Activated CD4-positive, alpha-beta T cell treated with anti-CD3 and anti-CD28 coated beads for 4 hours (primary cell): Measurements from ENCODE around the gene TXNDC5.
"Not testable (repeated sequence)": the region's sequence is repeated elsewhere in the genome, so short reads cannot be mapped to it uniquely, and the experiment has no call there.

Source experiments
- DNase-seq, 2 donors: peaks; one replicate each; pipeline ENCODE4 v3.0.0-alpha.2; 2020

TXNDC5 gene

DNA sequence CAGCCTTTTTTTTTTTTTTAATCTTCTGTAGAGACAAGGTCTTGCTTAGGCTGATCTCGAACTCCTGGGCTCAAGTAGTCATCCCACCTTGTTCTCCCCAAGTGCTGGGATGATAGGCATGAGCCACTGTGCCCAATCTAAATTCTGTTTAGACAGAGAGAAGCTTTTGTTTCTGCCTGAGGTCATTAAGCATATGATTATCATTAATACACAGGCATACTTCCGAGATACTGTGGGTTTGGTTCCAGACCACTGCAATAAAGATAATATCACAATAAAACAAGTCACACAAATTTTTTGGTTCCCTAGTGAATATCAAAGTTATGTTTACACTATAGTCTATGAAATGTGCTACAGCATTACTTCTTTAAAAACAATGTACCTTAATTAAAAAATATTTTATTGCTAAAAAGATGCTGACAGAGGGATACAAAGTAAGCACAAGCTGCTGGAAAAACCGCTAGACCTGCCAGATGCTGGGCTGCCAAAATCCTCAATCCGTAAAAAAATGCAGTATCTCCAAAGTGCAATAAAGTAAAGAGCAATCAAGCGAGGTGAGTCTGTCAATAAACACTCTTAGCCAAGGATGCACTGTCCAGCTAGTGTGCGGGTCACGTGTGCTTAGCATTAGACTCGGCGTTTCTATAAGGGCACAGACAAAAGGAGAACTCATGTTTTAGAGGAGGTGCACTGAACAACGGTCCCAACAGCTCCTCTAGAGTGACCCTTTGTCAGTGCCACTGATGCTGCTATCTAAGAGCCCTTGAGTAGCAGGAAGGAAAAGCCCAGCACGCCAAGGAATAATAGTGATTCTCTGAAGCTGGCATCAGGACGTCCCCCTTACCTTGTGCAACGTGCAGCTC, 16.1 kb downstream of the TXNDC5 start:
- DNase-seq, result no peak

DNA sequence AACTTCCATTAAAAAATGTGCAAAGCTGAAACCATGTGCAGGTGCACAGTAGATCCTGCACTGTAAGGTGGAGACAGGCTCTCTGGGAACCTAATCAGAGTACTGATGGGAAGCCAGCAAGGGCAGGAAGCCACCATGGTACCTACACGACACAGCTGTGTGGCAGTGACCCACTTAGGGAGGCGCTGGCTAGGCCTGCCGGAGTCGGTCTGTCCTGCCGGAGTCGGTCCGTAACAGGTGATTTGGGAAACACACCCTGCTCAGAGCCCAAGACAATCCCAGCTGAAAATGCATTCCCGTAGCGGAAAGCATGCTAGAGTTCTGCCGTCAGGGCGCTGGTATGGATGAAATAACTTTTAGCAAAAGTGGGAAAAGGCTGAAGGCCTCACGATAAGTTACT, 17.2 kb downstream of the TXNDC5 start:
- DNase-seq, result no peak

DNA sequence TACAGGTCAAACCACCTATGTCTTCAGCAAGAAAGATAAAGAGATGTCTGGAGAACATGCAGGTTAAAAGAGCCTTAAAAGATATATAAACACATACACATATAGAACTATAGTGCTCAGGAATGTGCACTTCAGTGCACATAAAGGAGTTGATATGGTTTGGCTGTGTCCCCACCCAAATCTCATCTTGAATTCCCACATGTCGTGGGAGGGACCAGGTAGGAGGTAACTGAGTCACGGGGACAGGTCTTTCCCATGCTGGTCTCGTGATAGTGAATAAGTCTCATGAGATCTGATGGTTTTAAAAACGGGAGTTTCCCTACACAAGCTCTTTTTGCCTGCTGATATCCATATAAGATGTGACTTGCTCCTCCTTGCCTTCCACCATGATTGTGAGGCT, 18.2 kb downstream of the TXNDC5 start:
- not testable (repeated sequence) for DNase-seq

DNA sequence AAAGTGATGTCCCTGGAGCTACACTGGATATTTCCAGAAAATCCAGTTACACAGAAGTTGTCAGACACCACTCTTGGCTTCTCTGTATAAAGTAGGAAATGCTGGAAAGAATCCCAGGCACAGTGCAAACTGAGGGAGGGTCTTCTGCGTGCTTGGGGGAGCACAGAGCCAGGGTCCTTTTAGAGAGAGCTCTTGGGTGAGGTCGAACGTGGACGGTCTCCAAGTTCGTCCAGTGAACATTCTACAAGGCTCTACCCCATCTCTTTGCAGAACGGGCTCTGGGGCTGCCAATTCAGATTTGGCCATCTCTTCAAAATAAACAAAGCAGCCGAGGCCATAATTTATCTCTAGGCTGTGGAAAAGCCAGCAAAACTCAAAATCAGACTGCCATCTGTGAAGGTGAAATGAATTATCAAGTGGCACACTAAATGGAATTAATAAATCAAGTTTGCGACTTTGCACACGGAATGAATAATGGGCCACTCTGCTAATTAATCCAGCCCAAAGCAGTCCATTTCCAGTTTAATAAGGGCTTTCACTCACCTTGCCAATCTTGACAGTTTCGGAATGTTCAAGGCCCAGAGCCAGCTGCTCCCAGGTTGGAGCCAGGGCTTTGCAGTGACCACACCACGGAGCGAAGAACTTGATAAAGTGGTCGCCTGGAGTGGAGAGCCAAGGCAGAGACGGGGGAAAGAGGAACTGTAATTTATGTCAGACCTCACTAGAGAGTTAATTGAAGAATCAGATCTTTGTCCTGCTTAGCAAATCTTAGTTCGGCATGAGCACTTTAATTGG, 19.3 kb downstream of the TXNDC5 start:
- DNase-seq, result no peak

DNA sequence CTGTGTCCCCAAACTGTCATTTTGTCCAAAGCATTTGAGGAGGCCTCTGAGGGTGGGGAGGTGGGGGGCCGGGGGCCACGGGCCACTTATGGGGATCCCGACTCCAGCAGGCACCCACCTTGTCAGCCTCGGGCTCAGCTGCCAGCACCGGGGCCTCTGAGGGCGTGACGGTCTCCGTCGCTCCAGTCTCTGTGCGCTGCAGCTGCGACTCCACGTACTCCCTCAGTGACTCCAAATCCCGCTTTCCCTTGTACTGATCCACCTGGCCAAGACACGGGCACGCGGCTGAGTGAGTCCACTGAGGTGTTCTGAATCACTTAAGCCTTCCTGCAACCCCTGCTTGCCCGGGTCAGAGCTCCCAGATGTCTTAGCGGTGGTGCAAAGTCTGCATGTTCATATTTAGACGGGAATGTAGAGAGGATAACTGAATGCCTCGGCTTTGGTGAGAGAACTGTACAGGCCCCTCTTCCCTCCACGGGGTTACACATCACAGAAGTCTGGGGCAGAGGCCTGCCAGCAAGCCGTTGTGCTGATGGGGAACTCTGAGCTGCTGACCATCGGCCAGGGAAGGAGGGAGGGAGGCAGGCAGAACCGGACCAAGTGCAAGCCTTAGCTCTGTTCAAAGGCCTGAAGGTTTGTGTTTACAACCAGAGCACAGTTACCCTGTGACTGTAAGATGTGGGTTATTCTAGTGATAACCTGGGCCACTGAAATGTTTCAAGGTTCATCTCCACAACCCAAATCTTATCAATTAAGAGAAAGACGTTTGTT, 21.8 kb downstream of the TXNDC5 start:
- DNase-seq, result no peak

DNA sequence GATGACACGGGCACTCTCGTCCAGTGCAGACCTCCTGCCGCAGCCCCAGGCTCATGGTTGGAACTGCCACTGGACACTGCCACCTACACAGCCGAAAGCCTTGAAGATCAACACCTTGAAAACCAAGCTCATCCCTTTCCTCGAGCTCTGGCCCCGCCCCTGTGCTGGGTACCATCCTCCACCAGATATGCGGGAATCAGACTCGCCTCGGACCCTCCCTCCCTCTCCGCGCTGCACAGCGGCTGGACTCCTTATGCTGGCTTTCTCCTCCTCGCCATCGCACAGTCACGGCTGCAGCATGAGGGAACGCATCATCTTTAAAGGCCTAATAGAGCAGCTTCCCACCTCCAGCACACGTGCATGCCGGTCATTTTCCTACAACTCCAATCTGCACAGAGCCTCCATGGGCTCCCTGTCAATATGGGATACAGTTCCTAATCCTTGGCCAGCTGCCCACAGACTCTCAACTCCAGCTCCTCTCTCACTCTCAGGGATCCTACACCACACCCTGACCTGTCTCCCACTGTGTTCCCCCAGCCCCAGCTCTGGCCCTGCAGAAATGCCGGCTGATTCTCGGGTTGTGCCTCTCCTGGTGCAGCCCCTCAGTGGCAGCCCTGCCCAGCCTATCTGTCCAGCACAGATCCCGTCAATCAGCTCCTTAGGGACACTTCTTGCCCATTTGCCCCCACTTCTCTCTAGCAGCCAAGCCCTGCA, 23.2 kb downstream of the TXNDC5 start:
- no peak for DNase-seq

DNA sequence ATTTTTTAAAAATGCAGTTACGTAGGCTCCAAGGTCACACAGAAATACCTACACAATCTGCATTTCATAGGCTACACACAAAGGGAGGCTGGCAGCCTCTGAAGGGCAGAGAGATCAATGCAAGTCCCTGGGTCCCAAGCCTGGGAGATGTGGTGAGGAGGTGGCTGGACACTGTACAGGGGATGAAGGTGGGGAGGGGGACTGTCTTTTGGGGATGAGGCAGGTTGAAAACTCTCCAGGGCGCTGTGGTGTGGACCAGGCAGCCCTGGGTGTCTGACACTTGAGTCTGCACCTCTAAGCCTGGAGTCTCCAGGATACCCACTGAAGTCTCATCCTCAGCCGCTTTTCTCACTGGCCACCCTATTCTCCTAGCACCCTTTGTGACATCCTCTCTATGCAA, 24.5 kb downstream of the TXNDC5 start:
- DNase-seq, result no peak

DNA sequence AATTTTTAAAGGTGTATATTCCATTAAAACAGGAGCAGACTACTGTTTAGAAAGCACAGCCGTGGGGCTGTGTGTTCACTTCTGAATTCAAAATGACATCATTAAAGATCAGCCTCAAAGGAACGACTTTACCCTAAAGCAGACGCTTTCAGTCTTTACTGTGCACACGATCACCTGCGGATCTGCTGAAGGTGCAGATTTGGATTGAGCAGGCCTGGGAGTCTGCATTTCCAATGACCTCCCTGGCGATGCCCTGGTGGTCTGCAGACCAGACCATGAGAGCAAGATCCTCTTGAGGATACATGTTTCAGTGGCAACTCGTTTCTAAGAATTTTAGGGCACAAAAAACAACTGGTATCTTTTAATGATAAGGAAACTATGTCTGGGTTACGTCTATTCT, 27.2 kb downstream of the TXNDC5 start:
- DNase-seq, result no peak

DNA sequence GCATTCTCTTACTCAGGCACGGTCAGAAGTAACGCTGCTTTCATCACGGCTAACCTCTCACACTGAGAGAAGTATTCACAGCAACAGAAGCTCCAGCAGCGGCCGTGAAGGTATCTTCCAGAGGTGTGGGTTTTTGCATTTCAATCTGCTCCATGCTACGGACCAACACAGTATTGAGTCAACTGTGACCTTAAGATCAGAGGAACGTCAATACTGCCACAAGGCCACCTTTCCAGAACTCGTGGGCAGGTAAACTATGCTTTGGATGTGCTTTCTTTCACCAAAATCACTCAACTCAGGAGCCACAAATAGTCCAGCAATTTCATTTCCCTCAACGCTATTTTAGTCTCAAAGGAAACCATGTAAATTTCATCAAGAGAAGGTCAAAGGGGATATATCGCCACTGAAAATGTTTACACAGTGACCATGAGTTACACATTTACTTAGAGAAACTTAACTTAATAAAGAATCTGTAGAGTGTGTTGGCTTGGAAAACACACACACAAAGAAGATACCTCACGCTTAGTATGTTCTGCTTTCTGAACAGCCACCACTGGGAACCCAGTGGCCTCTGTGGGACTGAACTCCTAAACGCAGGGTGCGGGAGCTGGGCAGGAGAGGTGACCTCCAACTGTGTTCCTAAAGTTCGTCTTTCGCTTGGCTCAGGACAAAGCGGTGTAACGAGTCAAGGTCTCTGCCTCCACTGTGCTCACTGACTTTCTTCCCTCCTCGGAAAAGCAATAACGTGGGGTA, 27.9 kb downstream of the TXNDC5 start:
- no peak for DNase-seq

DNA sequence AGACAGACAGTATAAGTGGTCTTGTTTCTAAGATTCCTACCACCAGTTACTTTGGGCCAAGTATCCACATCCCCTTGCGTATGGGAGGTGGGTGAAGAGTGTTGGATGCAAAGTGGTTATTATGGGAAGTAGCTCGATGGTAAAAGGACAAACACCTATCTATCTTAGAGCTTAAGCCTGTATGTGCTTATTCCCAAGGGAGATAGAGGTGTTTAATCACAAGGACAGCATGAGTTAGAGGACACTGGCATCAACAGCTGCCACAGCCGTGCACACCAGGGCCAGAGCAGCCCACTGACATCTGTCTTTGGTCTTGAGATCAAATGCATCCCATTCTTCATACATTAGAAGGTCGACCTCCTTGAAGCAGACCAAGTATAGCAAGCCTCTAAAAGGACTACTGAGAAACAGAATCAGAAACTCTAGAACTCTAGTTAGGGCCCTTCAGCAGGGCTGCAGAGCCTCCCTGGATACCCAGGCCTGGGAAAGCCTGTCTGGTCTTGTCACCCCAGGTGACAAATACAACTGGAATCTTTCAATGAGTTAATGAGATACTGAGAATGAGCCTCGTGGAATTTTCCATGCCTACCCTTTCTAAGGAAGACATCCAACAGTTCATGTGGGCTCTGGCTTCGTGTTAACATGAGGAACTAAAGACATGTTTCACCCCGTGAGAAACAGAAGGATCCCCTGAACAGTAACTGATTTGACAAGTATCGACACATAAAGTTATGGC, 28.7 kb downstream of the TXNDC5 start:
- DNase-seq, result no peak

DNA sequence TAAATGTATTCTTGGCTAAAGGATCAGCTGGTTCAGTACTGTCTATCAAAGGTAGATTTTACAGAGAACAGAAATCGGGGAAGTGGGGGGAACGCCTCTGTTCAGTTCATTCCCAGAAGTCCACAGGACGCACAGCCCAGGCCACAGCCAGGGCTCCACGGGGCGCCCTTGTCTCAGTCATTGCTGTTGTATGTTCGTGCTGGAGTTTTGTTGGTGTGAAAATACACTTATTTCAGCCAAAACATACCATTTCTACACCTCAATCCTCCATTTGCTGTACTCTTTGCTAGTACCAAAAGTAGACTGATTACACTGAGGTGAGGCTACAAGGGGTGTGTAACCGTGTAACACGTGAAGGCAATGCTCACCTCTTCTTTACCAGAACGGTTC, 29.9 kb downstream of the TXNDC5 start:
- DNase-seq, result no peak

DNA sequence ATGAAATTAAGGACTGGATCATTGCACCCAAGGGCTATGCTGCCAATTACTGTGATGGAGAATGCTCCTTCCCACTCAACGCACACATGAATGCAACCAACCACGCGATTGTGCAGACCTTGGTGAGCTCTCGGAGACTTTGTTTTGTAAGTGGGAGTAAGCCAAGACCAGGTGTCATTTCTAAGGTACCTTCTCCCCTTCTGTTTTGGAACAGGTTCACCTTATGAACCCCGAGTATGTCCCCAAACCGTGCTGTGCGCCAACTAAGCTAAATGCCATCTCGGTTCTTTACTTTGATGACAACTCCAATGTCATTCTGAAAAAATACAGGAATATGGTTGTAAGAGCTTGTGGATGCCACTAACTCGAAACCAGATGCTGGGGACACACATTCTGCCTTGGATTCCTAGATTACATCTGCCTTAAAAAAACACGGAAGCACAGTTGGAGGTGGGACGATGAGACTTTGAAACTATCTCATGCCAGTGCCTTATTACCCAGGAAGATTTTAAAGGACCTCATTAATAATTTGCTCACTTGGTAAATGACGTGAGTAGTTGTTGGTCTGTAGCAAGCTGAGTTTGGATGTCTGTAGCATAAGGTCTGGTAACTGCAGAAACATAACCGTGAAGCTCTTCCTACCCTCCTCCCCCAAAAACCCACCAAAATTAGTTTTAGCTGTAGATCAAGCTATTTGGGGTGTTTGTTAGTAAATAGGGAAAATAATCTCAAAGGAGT, 30.4 kb downstream of the TXNDC5 start:
- DNase-seq, result no peak

DNA sequence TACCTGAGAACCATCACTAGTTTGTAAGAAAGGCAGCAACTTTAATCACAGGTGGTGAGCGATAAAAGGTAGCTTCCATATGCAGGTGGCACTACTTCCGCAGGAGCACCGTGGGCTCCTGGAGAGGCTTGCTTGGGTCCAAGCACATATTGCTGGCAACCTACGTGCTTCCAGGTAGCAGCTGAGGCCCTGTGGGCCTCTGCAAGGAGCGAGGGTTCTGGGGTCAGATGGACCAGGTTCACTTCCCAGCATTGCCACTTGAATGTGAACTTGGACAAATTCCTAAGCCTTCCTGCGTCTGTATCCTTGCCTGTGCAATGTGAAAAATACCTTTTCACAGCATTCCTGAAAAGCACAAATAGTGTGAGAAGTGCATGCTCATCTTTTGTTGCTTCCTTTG, 31.0 kb downstream of the TXNDC5 start:
- no peak for DNase-seq

DNA sequence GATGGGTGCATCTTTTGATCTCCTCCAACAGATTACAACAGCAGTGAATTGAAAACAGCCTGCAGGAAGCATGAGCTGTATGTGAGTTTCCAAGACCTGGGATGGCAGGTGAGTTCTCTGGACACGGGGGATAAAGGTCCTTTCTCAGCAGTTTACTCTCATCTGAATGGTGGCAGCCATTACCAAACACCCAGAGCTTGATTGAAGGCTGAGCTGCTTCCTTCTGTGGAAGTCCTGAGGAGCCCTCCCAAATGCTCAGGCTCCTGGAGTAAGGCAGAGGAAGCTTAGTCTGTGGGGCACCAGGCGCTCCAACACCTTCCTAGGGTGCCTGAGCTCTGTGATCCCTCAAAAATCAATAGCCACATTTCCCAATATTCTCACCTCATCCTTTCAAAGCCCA, 31.5 kb downstream of the TXNDC5 start:
- no peak for DNase-seq

DNA sequence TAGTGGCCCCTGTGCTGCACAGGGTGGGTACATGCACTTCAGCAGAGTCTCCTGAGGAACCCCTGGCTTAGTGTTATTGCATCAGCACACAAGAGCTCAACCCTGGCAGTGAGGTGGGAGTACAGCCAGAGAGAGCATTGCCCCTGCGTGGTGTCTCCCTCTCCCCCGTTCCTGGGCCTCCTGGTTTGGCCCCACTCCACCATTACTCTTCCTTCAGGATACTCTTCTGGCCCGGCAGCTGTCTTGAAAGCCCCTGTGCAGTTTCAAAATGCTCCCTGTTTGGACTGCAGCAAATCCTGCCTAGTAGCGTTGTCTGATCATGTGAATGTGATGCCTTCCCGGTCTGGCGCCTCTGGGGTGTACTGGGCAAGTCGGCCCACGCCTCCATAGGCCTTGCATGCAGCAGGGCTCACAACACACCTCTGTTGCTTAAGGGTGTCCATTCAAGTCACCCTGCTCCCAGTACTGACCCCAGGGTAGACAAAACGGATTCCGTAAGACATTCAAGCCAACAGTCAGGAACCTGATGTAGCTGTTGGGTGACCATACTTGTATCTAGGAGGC, 32.1 kb downstream of the TXNDC5 start:
- DNase-seq, result no peak

DNA sequence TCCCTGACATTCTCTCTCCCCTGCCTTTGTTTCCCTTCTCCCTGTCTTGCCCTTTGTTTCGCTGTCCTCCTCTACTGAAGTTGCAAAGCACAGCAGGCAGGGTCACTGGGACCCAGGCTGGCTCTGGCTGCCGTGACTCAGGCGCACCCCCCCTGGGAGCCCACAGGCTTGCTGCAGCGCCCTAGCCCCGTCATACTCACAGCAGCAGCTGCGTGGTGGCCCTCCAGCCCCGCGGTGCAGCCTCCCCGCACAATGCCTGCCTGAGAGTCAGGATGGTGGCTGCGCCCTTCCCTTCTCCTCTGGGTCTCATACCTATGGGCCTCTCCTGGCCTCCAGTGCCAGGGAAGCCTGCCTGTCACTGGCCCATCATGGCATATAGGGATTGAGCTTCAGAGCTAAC, 41.7 kb downstream of the TXNDC5 start:
- no peak for DNase-seq

DNA sequence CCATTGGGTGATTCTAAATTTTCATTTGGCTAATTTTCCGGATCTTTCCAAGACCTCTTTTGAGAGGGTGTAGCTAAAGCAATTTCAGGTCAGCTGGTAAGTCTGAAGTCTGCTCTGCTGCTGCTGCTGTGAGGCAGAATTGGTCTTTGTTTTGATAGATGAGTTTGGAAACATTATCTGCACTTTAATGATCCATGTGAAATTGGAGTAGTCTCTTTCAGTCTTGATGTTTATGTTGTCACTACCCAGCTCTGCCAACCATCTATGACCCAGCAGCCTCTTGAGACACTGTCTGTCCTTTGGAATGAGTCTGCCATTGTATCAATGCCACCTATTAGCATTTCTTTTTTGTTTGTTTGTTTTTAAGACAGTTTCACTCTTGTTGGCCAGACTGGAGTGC, 44.1 kb downstream of the TXNDC5 start:
- no peak for DNase-seq

DNA sequence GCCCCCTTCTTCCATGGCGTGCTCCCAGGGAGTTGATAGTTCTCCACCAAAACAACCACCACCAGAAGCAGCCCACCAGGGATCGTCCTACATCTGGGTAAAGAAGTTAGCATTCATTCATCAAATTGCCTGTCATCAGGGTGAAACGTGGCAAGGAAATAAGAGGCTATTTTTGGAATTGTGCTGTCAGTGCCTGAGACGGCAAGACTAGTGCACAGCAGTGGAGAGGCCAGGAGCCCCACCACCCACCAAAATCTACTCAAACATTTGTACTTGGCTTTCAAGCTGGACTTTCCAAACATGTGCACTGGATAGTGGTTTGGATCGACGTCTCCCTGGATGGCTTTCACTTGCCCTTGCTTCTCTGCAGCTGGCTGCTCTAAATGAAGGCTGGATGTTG, 44.8 kb downstream of the TXNDC5 start:
- DNase-seq, result no peak

DNA sequence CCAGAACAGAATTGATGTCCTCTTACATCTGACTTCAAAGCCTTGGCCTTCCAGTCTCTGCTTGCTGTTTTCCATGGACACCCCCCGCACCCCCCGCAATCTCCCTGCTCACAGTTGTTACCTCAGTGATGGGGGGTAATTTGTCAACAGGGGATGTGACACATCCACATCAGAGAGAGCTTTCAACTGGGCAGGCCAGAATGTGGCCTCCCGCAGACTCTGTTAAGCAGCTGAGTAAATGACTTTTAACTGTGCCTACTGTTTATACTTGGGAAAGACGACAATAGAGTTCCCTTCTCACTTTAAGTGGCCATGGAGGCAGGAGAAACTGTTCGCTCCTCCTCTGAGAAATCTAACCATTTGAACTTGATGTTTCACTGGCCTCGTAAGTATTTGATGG, 51.0 kb downstream of the TXNDC5 start:
- DNase-seq, result no peak

DNA sequence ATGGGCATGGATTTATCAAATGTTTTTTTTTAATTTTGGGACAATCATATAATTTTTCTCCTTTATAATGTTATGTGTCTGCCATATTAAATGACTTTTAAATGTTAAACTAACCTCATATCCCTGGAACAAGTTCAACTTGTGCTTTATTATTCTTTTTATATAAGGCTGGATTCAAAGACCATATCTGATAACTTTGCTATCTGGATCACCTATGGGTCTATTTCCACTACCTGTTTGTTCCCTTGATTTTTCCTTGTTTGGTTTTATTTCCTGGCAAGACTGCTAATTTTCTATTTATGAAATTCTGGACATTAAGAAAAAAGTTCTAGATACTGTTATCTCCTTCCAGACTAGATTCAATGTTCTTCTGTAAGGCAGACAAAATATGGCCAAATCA, 58.8 kb downstream of the TXNDC5 start:
- no peak for DNase-seq
